ENCODE data around the gene CDH4. TPM values are rescaled to one million over a fixed set of nuclear protein-coding genes. Genes with fewer than 3 reads are reported as not detected.

Gene CDH4
- total and polyA plus RNA-seq, 2 of the 8 experiments (the other 6 are each of a cell fraction or from before 2014, with no cell fraction given), result 4.3 to 7.9 TPM

- Histone ChIP-seq H3K4me1 (replicated peaks in 1 of 4; ENCODE audit: control insufficient read depth in 3 of 4, insufficient read depth in 4 of 4, low read length in 3 of 4) (no peaks in the 10 kb centered on the region; a peak in 1 of 7 replicates), H2BK5ac (ENCODE audit: low read depth, low read length) (0 out of 2 replicates have a peak overlapping the region, but pooled peaks have one; percentile 16), H2BK12ac (ENCODE audit: low read depth, low read length) (0 out of 2 replicates have a peak overlapping the region, but pooled peaks have one; percentile 68), H3K27ac (ENCODE audit: low read depth, low read length) (no peak overlapping the region), H3K14ac (ENCODE audit: insufficient read length) (no peak overlapping the region), H3K9ac (replicated peaks in 1 of 4; ENCODE audit: extremely low read depth in 1 of 4, low read depth in 3 of 4, low read length in 3 of 4) (no peak overlapping the region), H3K79me2 (ENCODE audit: control insufficient read depth in 1 of 2, insufficient read depth in 2 of 2, low read length in 2 of 2) (no peaks in the 10 kb centered on the region), H3K79me1 (ENCODE audit: low read depth, low read length) (no peaks in the 10 kb centered on the region), H3K18ac (ENCODE audit: extremely low read depth, low read length) (no peak overlapping the region; the same call in 1 of the 2 replicates), H4K91ac (replicated peaks; ENCODE audit: insufficient read length, low read length) (no peak overlapping the region), H3K4me2 (ENCODE audit: insufficient read depth in 1 of 2, low read depth in 2 of 2, low read length in 2 of 2) (no peak overlapping the region), H4K5ac (ENCODE audit: insufficient read length, low read depth, low read length) (no peak overlapping the region), H3K23me2 (ENCODE audit: low read depth, low read length) (0 out of 2 replicates have a peak, but pooled peaks cover 2% of the 10 kb centered on the region), H2BK15ac (ENCODE audit: low read length) (peak overlapping the region; percentile 61; the same call in 1 of the 2 replicates), H3K56ac (replicated peaks; ENCODE audit: insufficient read length, low read depth, low read length) (no peak overlapping the region), H2BK120ac (replicated peaks; ENCODE audit: low read depth, low read length) (no peak overlapping the region), H3K4ac (replicated peaks; ENCODE audit: insufficient read length, low read depth, low read length) (no peak overlapping the region), H4K8ac (ENCODE audit: extremely low read depth, insufficient read depth, low read length) (no peak overlapping the region; the same call in 1 of the 2 replicates), H2AFZ (ENCODE audit: low read length) (no peak overlapping the region), H2BK20ac (ENCODE audit: low read length) (no peak overlapping the region), H4K20me1 (replicated peaks in 1 of 2; ENCODE audit: control insufficient read depth in 1 of 2, insufficient read depth in 2 of 2, low read length in 2 of 2) (no peaks in the 10 kb centered on the region), H3K4me3 (ENCODE audit: extremely low read depth in 1 of 4, insufficient read depth in 2 of 4, low read depth in 3 of 4, low read length in 4 of 4) (no peak overlapping the region), H2AK5ac (ENCODE audit: low read depth, low read length) (0 out of 2 replicates have a peak overlapping the region, but pooled peaks have one; percentile 3), H3K23ac (ENCODE audit: insufficient read length) (no peak overlapping the region), H3K27me3 (replicated peaks in 1 of 4; ENCODE audit: control insufficient read depth in 3 of 4, extremely low read depth in 1 of 4, insufficient read depth in 3 of 4, low read length in 3 of 4) (no peaks in the 10 kb centered on the region; a peak in 2 of 7 replicates), H3K9me3 (ENCODE audit: insufficient read depth in 2 of 2, low read depth in 1 of 2, low read length in 1 of 2) (no peaks in the 10 kb centered on the region), H3K36me3 (ENCODE audit: control insufficient read depth in 2 of 4, insufficient read depth in 4 of 4, low read length in 3 of 4) (no peaks in the 10 kb centered on the region)
- POLR2A ChIA-PET (ENCODE audit: partially characterized antibody), result no interaction called here
- CTCF ChIA-PET (ENCODE audit: partially characterized antibody), result interaction anchor here (1.4 kb wide), 1 partner anchor 8 kb away, joined by 3 read pairs; no protein-coding TSS in a partner anchor
- no peak for DNase-seq (ENCODE audit: low read depth in 1 of 2, low spot score in 2 of 2)
- no peak for FAIRE-seq
- WGBS, 2 experiments (ENCODE audit: extremely low coverage in 1 of 2, insufficient coverage in 1 of 2, insufficient read length in 1 of 2, insufficient replicate concordance in 2 of 2, low coverage in 1 of 2, low lambda C conversion rate in 2 of 2, missing lambda C conversion rate in 1 of 2), result 94% methylated on average over 8 of the region's 8 CpGs; no CpG with 5 or more reads in 1 of the 2 experiments
Observed at GRCh38 chr20:61532736-61533135, 280.7 kb downstream of the CDH4 start.

Measured in H1 (cell line).